ENCODE measurements around the gene CD300LD. TPM values are rescaled to one million over a fixed set of nuclear protein-coding genes. Genes with fewer than 3 reads are reported as not detected.

Gene CD300LD
- total and polyA plus RNA-seq, 2 of the 8 experiments (the other 6 are each of a cell fraction or from before 2014, with no cell fraction given): not detected

GRCh38 chr17:74547736-74548135 lies 44.3 kb downstream of the CD300LD start:
- FAIRE-seq (no peak), DNase-seq (ENCODE audit: low read depth in 1 of 2, low spot score in 2 of 2) (no peak)
- Histone ChIP-seq H3K9ac (replicated peaks in 1 of 4; ENCODE audit: extremely low read depth in 1 of 4, low read depth in 3 of 4, low read length in 3 of 4) (no peak overlapping the region), H3K23ac (ENCODE audit: insufficient read length) (no peak overlapping the region), H2BK5ac (ENCODE audit: low read depth, low read length) (no peak overlapping the region), H3K23me2 (ENCODE audit: low read depth, low read length) (0 out of 2 replicates have a peak, but pooled peaks cover 2% of the 10 kb centered on the region), H4K20me1 (replicated peaks in 1 of 2; ENCODE audit: control insufficient read depth in 1 of 2, insufficient read depth in 2 of 2, low read length in 2 of 2) (peaks cover 0 to 4% of the 10 kb centered on the region in 2 experiments), H2BK20ac (ENCODE audit: low read length) (no peak overlapping the region), H3K9me3 (ENCODE audit: insufficient read depth in 2 of 2, low read depth in 1 of 2, low read length in 1 of 2) (no peaks in the 10 kb centered on the region), H3K27me3 (replicated peaks in 1 of 4; ENCODE audit: control insufficient read depth in 3 of 4, extremely low read depth in 1 of 4, insufficient read depth in 3 of 4, low read length in 3 of 4) (no peaks in the 10 kb centered on the region; a peak in 1 of 7 replicates), H2AK5ac (ENCODE audit: low read depth, low read length) (no peak overlapping the region), H3K4me1 (replicated peaks in 1 of 4; ENCODE audit: control insufficient read depth in 3 of 4, insufficient read depth in 4 of 4, low read length in 3 of 4) (no peaks in the 10 kb centered on the region), H3K79me1 (ENCODE audit: low read depth, low read length) (no peaks in the 10 kb centered on the region; the same call in 1 of the 2 replicates), H3K56ac (replicated peaks; ENCODE audit: insufficient read length, low read depth, low read length) (no peak overlapping the region), H3K4ac (replicated peaks; ENCODE audit: insufficient read length, low read depth, low read length) (no peak overlapping the region), H3K18ac (ENCODE audit: extremely low read depth, low read length) (no peak overlapping the region), H4K8ac (ENCODE audit: extremely low read depth, insufficient read depth, low read length) (no peak overlapping the region), H4K5ac (ENCODE audit: insufficient read length, low read depth, low read length) (no peak overlapping the region), H3K4me3 (ENCODE audit: extremely low read depth in 1 of 4, insufficient read depth in 2 of 4, low read depth in 3 of 4, low read length in 4 of 4) (no peak overlapping the region), H2BK15ac (ENCODE audit: low read length) (no peak overlapping the region), H3K79me2 (ENCODE audit: control insufficient read depth in 1 of 2, insufficient read depth in 2 of 2, low read length in 2 of 2) (no peaks in the 10 kb centered on the region), H2AFZ (ENCODE audit: low read length) (no peak overlapping the region), H3K36me3 (ENCODE audit: control insufficient read depth in 2 of 4, insufficient read depth in 4 of 4, low read length in 3 of 4) (no peaks in the 10 kb centered on the region), H2BK120ac (replicated peaks; ENCODE audit: low read depth, low read length) (no peak overlapping the region), H3K14ac (ENCODE audit: insufficient read length) (no peak overlapping the region), H4K91ac (replicated peaks; ENCODE audit: insufficient read length, low read length) (no peak overlapping the region), H3K4me2 (ENCODE audit: insufficient read depth in 1 of 2, low read depth in 2 of 2, low read length in 2 of 2) (no peak overlapping the region), H2BK12ac (ENCODE audit: low read depth, low read length) (no peak overlapping the region), H3K27ac (ENCODE audit: low read depth, low read length) (no peak overlapping the region)
- WGBS, 2 experiments (ENCODE audit: extremely low coverage in 1 of 2, insufficient coverage in 1 of 2, insufficient read length in 1 of 2, insufficient replicate concordance in 2 of 2, low coverage in 1 of 2, low lambda C conversion rate in 2 of 2, missing lambda C conversion rate in 1 of 2): 91% methylated on average over 3 of the region's 3 CpGs; no CpG with 5 or more reads in 1 of the 2 experiments
- ChIA-PET CTCF (ENCODE audit: partially characterized antibody) (interaction anchor here (1.3 to 2.0 kb wide), 2 partner anchors 19 to 179 kb away, joined by 4 to 6 read pairs; partner anchors contain the start of gene CD300H), POLR2A (ENCODE audit: partially characterized antibody) (no interaction called here)
- no peak for TF ChIP-seq GTF2F1 (IDR thresholded peaks at IDR 0.05; ENCODE audit: borderline replicate concordance, low read depth, low read length)
- TF ChIP-seq E2F6 (IDR thresholded peaks at IDR 0.05): no peak
- TF ChIP-seq CREB1 (IDR thresholded peaks at IDR 0.05): no peak
- TF ChIP-seq MAX (IDR thresholded peaks at IDR 0.05): no peak
- no peak for TF ChIP-seq CTBP2 (IDR thresholded peaks at IDR 0.05; ENCODE audit: borderline replicate concordance, insufficient read depth, insufficient read length, low read length)
- TF ChIP-seq TEAD4 (IDR thresholded peaks at IDR 0.05; ENCODE audit: low read depth, low read length): no peak
- no peak for TF ChIP-seq RAD21 (IDR thresholded peaks at IDR 0.05 in 1 of 2, conservative IDR thresholded peaks at IDR 0.05 in 1 of 2; ENCODE audit: low read depth in 2 of 2, low read length in 2 of 2)
- no peak for TF ChIP-seq TBP (IDR thresholded peaks at IDR 0.05; ENCODE audit: low read depth, low read length)
- TF ChIP-seq PHF8 (conservative IDR thresholded peaks at IDR 0.05; ENCODE audit: low read depth, low read length): no peak
- no peak for TF ChIP-seq KDM4A (IDR thresholded peaks at IDR 0.05; ENCODE audit: low read depth, low read length, severe bottlenecking)
- no peak for TF ChIP-seq ZNF274 (IDR thresholded peaks at IDR 0.05; ENCODE audit: borderline replicate concordance, extremely low read depth, low read length)
- no peak for TF ChIP-seq FOSL1 (IDR thresholded peaks at IDR 0.05; ENCODE audit: insufficient read depth, low read depth, low read length)
- no peak for TF ChIP-seq KDM1A (IDR thresholded peaks at IDR 0.05; ENCODE audit: borderline replicate concordance, low read length)

Measured in H1 (cell line).